HL-60 (cell line): ENCODE data around the gene LRMDA.

ENCODE experiments used
- GABPA ChIP-seq: IDR thresholded peaks from 2 replicates; pipeline ENCODE4 v1.6.1; 2012; ENCODE audit warnings: low read depth
- POLR2AphosphoS5 ChIP-seq: IDR thresholded peaks from 2 replicates; pipeline ENCODE4 v1.6.1; 2012; ENCODE audit warnings: low read depth
- SPI1 ChIP-seq: IDR thresholded peaks from 2 replicates; pipeline ENCODE4 v1.6.1; 2012; ENCODE audit warnings: low read depth, mild to moderate bottlenecking, borderline replicate concordance
- TF ChIP-seq, protein P1 (sequence below): IDR thresholded peaks from one replicate; pipeline ENCODE4 v1.5.1; 2011; ENCODE audit warnings: low read length, control low read depth, inconsistent platforms; ENCODE audit not compliant: insufficient read depth
- TF ChIP-seq, protein P2 (sequence below): IDR thresholded peaks from 2 replicates; pipeline ENCODE4 v1.6.1; 2012; ENCODE audit warnings: low read depth; ENCODE audit not compliant: insufficient replicate concordance

DNA sequence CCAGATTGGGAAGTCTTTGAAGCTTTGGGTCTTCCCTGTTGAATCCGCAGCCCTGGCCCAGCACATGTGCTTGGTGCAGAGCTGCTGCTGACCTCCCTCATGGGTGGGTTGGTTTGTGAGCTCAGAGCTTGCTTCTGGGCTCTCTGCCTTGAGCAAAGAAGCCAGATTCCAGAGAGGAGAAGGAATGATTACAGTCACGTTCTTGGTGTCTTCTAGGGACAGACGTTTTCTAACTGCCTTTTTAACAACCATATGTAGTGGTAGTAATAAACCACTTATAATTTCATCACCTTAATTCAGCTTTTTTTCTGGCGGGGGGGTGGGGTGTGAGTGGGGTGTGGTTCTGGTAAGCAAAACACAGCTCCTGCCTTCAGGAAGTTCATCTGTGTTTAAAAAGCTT is 39.5 kb downstream of the LRMDA start:
- TF ChIP-seq, protein P1, sequence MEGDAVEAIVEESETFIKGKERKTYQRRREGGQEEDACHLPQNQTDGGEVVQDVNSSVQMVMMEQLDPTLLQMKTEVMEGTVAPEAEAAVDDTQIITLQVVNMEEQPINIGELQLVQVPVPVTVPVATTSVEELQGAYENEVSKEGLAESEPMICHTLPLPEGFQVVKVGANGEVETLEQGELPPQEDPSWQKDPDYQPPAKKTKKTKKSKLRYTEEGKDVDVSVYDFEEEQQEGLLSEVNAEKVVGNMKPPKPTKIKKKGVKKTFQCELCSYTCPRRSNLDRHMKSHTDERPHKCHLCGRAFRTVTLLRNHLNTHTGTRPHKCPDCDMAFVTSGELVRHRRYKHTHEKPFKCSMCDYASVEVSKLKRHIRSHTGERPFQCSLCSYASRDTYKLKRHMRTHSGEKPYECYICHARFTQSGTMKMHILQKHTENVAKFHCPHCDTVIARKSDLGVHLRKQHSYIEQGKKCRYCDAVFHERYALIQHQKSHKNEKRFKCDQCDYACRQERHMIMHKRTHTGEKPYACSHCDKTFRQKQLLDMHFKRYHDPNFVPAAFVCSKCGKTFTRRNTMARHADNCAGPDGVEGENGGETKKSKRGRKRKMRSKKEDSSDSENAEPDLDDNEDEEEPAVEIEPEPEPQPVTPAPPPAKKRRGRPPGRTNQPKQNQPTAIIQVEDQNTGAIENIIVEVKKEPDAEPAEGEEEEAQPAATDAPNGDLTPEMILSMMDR: no peak
- TF ChIP-seq POLR2AphosphoS5: no peak
- no peak for TF ChIP-seq SPI1
- TF ChIP-seq, protein P2, sequence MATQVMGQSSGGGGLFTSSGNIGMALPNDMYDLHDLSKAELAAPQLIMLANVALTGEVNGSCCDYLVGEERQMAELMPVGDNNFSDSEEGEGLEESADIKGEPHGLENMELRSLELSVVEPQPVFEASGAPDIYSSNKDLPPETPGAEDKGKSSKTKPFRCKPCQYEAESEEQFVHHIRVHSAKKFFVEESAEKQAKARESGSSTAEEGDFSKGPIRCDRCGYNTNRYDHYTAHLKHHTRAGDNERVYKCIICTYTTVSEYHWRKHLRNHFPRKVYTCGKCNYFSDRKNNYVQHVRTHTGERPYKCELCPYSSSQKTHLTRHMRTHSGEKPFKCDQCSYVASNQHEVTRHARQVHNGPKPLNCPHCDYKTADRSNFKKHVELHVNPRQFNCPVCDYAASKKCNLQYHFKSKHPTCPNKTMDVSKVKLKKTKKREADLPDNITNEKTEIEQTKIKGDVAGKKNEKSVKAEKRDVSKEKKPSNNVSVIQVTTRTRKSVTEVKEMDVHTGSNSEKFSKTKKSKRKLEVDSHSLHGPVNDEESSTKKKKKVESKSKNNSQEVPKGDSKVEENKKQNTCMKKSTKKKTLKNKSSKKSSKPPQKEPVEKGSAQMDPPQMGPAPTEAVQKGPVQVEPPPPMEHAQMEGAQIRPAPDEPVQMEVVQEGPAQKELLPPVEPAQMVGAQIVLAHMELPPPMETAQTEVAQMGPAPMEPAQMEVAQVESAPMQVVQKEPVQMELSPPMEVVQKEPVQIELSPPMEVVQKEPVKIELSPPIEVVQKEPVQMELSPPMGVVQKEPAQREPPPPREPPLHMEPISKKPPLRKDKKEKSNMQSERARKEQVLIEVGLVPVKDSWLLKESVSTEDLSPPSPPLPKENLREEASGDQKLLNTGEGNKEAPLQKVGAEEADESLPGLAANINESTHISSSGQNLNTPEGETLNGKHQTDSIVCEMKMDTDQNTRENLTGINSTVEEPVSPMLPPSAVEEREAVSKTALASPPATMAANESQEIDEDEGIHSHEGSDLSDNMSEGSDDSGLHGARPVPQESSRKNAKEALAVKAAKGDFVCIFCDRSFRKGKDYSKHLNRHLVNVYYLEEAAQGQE: no peak
- no peak for TF ChIP-seq GABPA
